A549 (cell line): Measurements from ENCODE around the gene LDLRAD4. TPM values are rescaled to one million over a fixed set of nuclear protein-coding genes. Genes with fewer than 3 reads are reported as not detected.

Source experiments
- ATAC-seq, 2 experiments: fragments of 200-7000 bp in 1 of 2; fragments of >200 bp in 1 of 2; cut with Nextera tagmentation in 1 of 2; cut with Tn5 transposase in 1 of 2; 3 replicates each; pipeline versions ENCODE4 v1.8.0 to v1.9.1; 2018 to 2020; ENCODE audit warnings: mild to moderate bottlenecking in 1 of 2, moderate library complexity in 1 of 2
- CTCF ChIA-PET: fragments of 300-600 bp; sonication (Branson Sonifier 250); formaldehyde crosslinking; extraction: SDS; loops from one replicate; lab custom pipeline; 2021; ENCODE audit warnings: antibody characterized with exemption, inconsistent platforms; lab: Yijun Ruan, JAX
- POLR2A ChIA-PET: fragments of 350-600 bp; formaldehyde crosslinking; extraction: SDS; loops from one replicate; lab custom pipeline; 2021; ENCODE audit warnings: antibody characterized with exemption, inconsistent platforms; lab: Yijun Ruan, JAX
- DNase-seq, 2 experiments: peaks; one replicate each; pipeline versions ENCODE4 v3.0.0 to v3.0.0-alpha.2; 2011 to 2016; ENCODE audit warnings: low read depth in 1 of 2, low spot score in 1 of 2
- FAIRE-seq: peaks from 2 replicates; lab custom pipeline; 2011; peaks lifted over from hg19 to GRCh38; lab: Jason Lieb, UNC
- H3K27ac ChIP-seq, 2 experiments: fragments of >200 bp; sonication (Bioruptor Twin); formaldehyde crosslinking; 3 replicates each; pipeline ENCODE4 v1.5.1; 2016 to 2017
- H3K4me1 ChIP-seq: fragments of >200 bp; sonication (Bioruptor Twin); formaldehyde crosslinking; 3 replicates; pipeline ENCODE4 v1.6.1; 2016
- H3K4me2 ChIP-seq: fragments of >200 bp; sonication (Bioruptor Twin); formaldehyde crosslinking; 3 replicates; pipeline ENCODE4 v1.6.1; 2016
- H3K4me3 ChIP-seq: fragments of >200 bp; sonication (Bioruptor Twin); formaldehyde crosslinking; 3 replicates; pipeline ENCODE4 v1.5.1; 2016
- H3K9me3 ChIP-seq: fragments of >200 bp; sonication (Bioruptor Twin); formaldehyde crosslinking; 3 replicates; pipeline ENCODE4 v1.6.1; 2016
- BHLHE40 ChIP-seq: IDR thresholded peaks from 2 replicates; pipeline ENCODE4 v1.6.1; 2012; ENCODE audit warnings: low read depth, low read length, inconsistent platforms
- CHD4 ChIP-seq: fragments of 200-600 bp; sonication (generic); IDR thresholded peaks from 2 replicates; pipeline ENCODE4 v1.6.1; 2016; ENCODE audit warnings: antibody characterized with exemption, mild to moderate bottlenecking, borderline replicate concordance
- EHF ChIP-seq: fragments of 250-450 bp; sonication (Bioruptor Pico); IDR thresholded peaks from 2 replicates; pipeline ENCODE4 v1.5.0; 2020; ENCODE audit warnings: mild to moderate bottlenecking
- EP300 ChIP-seq, 2 experiments: fragments of >200 bp; sonication (Bioruptor Twin); formaldehyde crosslinking; IDR thresholded peaks; 2 replicates in 1 of 2; 3 replicates in 1 of 2; pipeline ENCODE4 v1.6.1; 2016 to 2017
- FOXS1 ChIP-seq: fragments of 250-450 bp; sonication (Bioruptor Pico); IDR thresholded peaks from 2 replicates; pipeline ENCODE4 v1.5.0; 2020; ENCODE audit warnings: mild to moderate bottlenecking, moderate library complexity
- HDAC2 ChIP-seq: fragments of 200-600 bp; sonication (generic); IDR thresholded peaks from 2 replicates; pipeline ENCODE4 v1.6.1; 2016
- HOXB13 ChIP-seq: fragments of 250-450 bp; sonication (Bioruptor Pico); IDR thresholded peaks from 2 replicates; pipeline ENCODE4 v1.5.0; 2020; ENCODE audit warnings: low read depth, mild to moderate bottlenecking, moderate library complexity
- HOXB5 ChIP-seq: fragments of 250-450 bp; sonication (Bioruptor Pico); IDR thresholded peaks from 2 replicates; pipeline ENCODE4 v1.5.0; 2020; ENCODE audit warnings: mild to moderate bottlenecking, moderate library complexity
- KDM5A ChIP-seq: fragments of 200-600 bp; sonication (generic); IDR thresholded peaks from 2 replicates; pipeline ENCODE4 v1.6.1; 2016; ENCODE audit warnings: antibody characterized with exemption, mild to moderate bottlenecking
- MAFK ChIP-seq: fragments of 450-650 bp; IDR thresholded peaks from 2 replicates; pipeline ENCODE4 v1.6.1; 2014; ENCODE audit not compliant: partially characterized antibody
- MAX ChIP-seq: IDR thresholded peaks from 2 replicates; pipeline ENCODE4 v1.6.1; 2012
- MAZ ChIP-seq: fragments of 150-350 bp; IDR thresholded peaks from 2 replicates; pipeline ENCODE4 v1.6.1; 2014; ENCODE audit warnings: antibody characterized with exemption, low read depth, low read length, borderline replicate concordance
- MYC ChIP-seq: IDR thresholded peaks from 2 replicates; pipeline ENCODE4 v1.6.1; 2012; ENCODE audit warnings: mild to moderate bottlenecking, inconsistent platforms, low read length, improper control_type of control experiment, borderline replicate concordance
- NFE2L2 ChIP-seq: fragments of 150-350 bp; conservative IDR thresholded peaks from 2 replicates; pipeline ENCODE4 v1.6.1; 2014; ENCODE audit warnings: low read length
- NPAS2 ChIP-seq: fragments of 250-450 bp; sonication (Bioruptor Pico); IDR thresholded peaks from 2 replicates; pipeline ENCODE4 v1.8.0; 2022; ENCODE audit warnings: mild to moderate bottlenecking, moderate library complexity, borderline replicate concordance
- PHF8 ChIP-seq: fragments of 200-600 bp; sonication (generic); IDR thresholded peaks from 2 replicates; pipeline ENCODE4 v1.6.1; 2016; ENCODE audit warnings: low read depth, mild to moderate bottlenecking, antibody characterized with exemption, moderate library complexity, borderline replicate concordance
- RARB ChIP-seq: fragments of 250-450 bp; sonication (Bioruptor Pico); IDR thresholded peaks from 2 replicates; pipeline ENCODE4 v1.8.0; 2021; ENCODE audit warnings: mild to moderate bottlenecking, moderate library complexity
- SMC3 ChIP-seq: fragments of >200 bp; sonication (Bioruptor Twin); formaldehyde crosslinking; IDR thresholded peaks from 3 replicates; pipeline ENCODE4 v1.6.1; 2018; ENCODE audit warnings: inconsistent platforms
- TP53 ChIP-seq: fragments of 250-450 bp; sonication (Bioruptor Pico); IDR thresholded peaks from 2 replicates; pipeline ENCODE4 v1.5.0; 2021; ENCODE audit warnings: mild to moderate bottlenecking, moderate library complexity
- ZC3H11A ChIP-seq: fragments of 450-650 bp; IDR thresholded peaks from 2 replicates; pipeline ENCODE4 v1.6.1; 2014; ENCODE audit warnings: antibody characterized with exemption, mild to moderate bottlenecking
- ZFP36 ChIP-seq: fragments of 450-650 bp; IDR thresholded peaks from 2 replicates; pipeline ENCODE4 v1.6.1; 2014; ENCODE audit warnings: borderline replicate concordance; ENCODE audit not compliant: partially characterized antibody
- ZNF302 ChIP-seq: fragments of 250-450 bp; sonication (Bioruptor Pico); IDR thresholded peaks from 2 replicates; pipeline ENCODE4 v1.9.0; 2021; ENCODE audit warnings: inconsistent platforms, mild to moderate bottlenecking, moderate library complexity
- WGBS: methylation state at CpG from one replicate; pipeline ENCODE4 v1.1.6; 2017; ENCODE audit errors: missing lambda C conversion rate; 5-methylcytosine and 5-hydroxymethylcytosine counted together
- polyA plus RNA-seq, 4 experiments: library from polyadenylated mRNA; depleted of rRNA in 3 of 4; stranded (reverse); fragments of >200 nt; fragmentation: RNase III in 1 of 4; extraction: RNeasy Plus Mini Kit Qiagen cat#74134 plus additional on column Dnase treatment in 1 of 4; gene quantifications; 2 replicates in 3 of 4; 3 replicates in 1 of 4; pipeline ENCODE4 v1.2.3, GENCODE V29; 2011 to 2017
- TF ChIP-seq, protein P1 (sequence below): IDR thresholded peaks from 2 replicates; pipeline ENCODE4 v1.6.1; 2012
- TF ChIP-seq, protein P2 (sequence below): fragments of 250-450 bp; sonication (Bioruptor Pico); IDR thresholded peaks from 2 replicates; pipeline ENCODE4 v1.5.0; 2020; ENCODE audit warnings: low read depth, mild to moderate bottlenecking, moderate library complexity

LDLRAD4 gene
- polyA plus RNA-seq, 2 of the 4 experiments (the other 2 are of a cell fraction), result 5.2 to 7.6 TPM

DNA sequence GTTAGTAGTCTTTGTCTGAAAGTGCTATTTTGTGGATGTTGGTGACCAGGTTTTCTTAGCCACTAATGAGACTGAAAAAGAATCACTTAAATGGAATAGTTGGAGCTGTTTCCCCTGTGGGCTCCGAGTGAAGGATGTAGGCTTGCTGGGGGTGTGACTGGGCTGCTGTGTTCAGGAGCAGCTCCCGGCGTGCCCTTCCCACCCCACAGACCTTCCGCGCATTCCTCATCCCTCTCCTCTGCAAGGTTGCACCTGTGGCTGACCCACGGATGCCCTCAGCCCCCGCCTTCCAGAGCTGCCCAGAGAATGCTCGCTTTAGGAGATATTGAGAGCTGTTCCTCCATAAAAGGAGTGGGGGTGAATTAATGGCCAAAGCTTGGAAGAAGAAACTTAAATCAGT, 174.3 kb downstream of the LDLRAD4 start:
- POLR2A ChIA-PET, result no interaction called here

GRCh38 chr18:13393338-13393737, 174.8 kb downstream of the LDLRAD4 start:
- no peak overlapping the region for H3K27ac ChIP-seq
- ChIA-PET POLR2A (no interaction called here), CTCF (no interaction called here)
- no peaks in the 10 kb centered on the region for H3K4me1 ChIP-seq
- DNase-seq (no peak), FAIRE-seq (no peak), ATAC-seq (no peak)
- H3K9me3 ChIP-seq, result no peaks in the 10 kb centered on the region
- no peak overlapping the region for H3K4me2 ChIP-seq
- no peak overlapping the region for H3K4me3 ChIP-seq
- 78% methylated on average over 5 of the region's 11 CpGs for WGBS
- TF ChIP-seq TP53 (CRISPR knock-in tag) (no peak), BHLHE40 (no peak), ZNF302 (CRISPR knock-in tag) (no peak), EHF (CRISPR knock-in tag) (no peak), HOXB13 (CRISPR knock-in tag) (no peak), SMC3 (no peak), CHD4 (no peak), MAFK (no peak), NPAS2 (CRISPR knock-in tag) (no peak), RARB (CRISPR knock-in tag) (no peak), ZFP36 (no peak), MAX (no peak), NFE2L2 (no peak), MAZ (no peak), HDAC2 (no peak), MYC (no peak), KDM5A (no peak)
- TF ChIP-seq, protein P1, sequence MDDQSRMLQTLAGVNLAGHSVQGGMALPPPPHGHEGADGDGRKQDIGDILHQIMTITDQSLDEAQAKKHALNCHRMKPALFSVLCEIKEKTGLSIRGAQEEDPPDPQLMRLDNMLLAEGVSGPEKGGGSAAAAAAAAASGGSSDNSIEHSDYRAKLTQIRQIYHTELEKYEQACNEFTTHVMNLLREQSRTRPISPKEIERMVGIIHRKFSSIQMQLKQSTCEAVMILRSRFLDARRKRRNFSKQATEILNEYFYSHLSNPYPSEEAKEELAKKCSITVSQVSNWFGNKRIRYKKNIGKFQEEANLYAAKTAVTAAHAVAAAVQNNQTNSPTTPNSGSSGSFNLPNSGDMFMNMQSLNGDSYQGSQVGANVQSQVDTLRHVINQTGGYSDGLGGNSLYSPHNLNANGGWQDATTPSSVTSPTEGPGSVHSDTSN, result no peak
- TF ChIP-seq, protein P2, sequence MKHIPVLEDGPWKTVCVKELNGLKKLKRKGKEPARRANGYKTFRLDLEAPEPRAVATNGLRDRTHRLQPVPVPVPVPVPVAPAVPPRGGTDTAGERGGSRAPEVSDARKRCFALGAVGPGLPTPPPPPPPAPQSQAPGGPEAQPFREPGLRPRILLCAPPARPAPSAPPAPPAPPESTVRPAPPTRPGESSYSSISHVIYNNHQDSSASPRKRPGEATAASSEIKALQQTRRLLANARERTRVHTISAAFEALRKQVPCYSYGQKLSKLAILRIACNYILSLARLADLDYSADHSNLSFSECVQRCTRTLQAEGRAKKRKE (CRISPR knock-in tag), result no peak

More for the DNA sequence above, 174.3 kb downstream of the LDLRAD4 start:
- CTCF ChIA-PET, result no interaction called here
- Histone ChIP-seq H3K4me2 (no peak overlapping the region), H3K4me3 (no peak overlapping the region), H3K27ac (no peak overlapping the region), H3K9me3 (no peaks in the 10 kb centered on the region), H3K4me1 (no peaks in the 10 kb centered on the region)
- no peak for DNase-seq
- ATAC-seq, result no peak
- FAIRE-seq, result no peak
- 74% methylated on average over 8 of the region's 8 CpGs for WGBS
- no peak for TF ChIP-seq PHF8
- TF ChIP-seq EP300 (IDR thresholded peaks at IDR 0.05), result no peak
- TF ChIP-seq ZC3H11A, result no peak

DNA sequence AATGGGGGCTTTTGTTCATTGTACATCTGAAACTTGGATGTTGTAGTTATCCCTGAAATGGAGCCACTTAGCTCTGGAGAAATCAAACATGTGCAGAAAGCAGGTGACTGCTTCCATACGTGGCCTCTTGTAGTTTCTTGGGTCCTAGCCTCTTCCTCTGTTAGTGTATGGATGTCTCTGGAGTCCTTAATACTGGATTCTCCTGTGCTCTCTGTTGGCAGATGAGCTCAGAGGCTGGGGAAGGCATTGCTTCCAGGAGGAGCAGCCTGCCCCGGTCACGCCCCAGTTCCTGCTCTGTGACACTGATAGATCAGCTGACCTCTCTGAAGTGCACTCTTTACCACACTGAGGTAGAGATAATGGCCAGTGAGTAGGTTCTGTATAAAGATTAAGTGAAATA, 176.2 kb downstream of the LDLRAD4 start:
- TF ChIP-seq MAZ (no peak), HOXB5 (no peak), FOXS1 (no peak)
- FAIRE-seq, result no peak
- Histone ChIP-seq H3K27ac (no peak overlapping the region), H3K4me2 (no peak overlapping the region), H3K9me3 (no peaks in the 10 kb centered on the region), H3K4me3 (no peak overlapping the region), H3K4me1 (no peaks in the 10 kb centered on the region)
- ChIA-PET POLR2A (no interaction called here), CTCF (interaction anchor here (0.8 kb wide), 1 partner anchor 179 kb away, joined by 3 read pairs; no protein-coding TSS in a partner anchor)
- 44% methylated on average over 1 of the region's 3 CpGs for WGBS
- no peak for DNase-seq
- no peak for ATAC-seq
